Bronchial epithelial cell (primary cell): ENCODE results near the gene PLSCR5. TPM values are rescaled to one million over a fixed set of nuclear protein-coding genes. Genes with fewer than 3 reads are reported as not detected.

Source experiments
- DNase-seq: peaks from one replicate; pipeline ENCODE4 v3.0.0-alpha.2; 2010; ENCODE audit warnings: low read depth
- FAIRE-seq: peaks from 2 replicates; lab custom pipeline; 2011; peaks lifted over from hg19 to GRCh38; lab: Jason Lieb, UNC
- H3K27me3 ChIP-seq: 2 replicates; pipeline ENCODE4 v1.5.1; 2011; ENCODE audit warnings: low read length; ENCODE audit not compliant: control insufficient read depth, insufficient read depth
- H3K36me3 ChIP-seq: 2 replicates; pipeline ENCODE4 v1.5.1; 2011; ENCODE audit warnings: low read length; ENCODE audit not compliant: control insufficient read depth, insufficient read depth
- H3K4me3 ChIP-seq: 2 replicates; pipeline ENCODE4 v1.5.1; 2011; ENCODE audit warnings: mild to moderate bottlenecking, low read depth, low read length, control low read depth
- total RNA-seq: library from RNA; depleted of rRNA; stranded (reverse); fragments of >200 nt; gene quantifications from 2 replicates; pipeline ENCODE4 v1.2.1, GENCODE V29; 2014
- TF ChIP-seq, protein P1 (sequence below): IDR thresholded peaks from 2 replicates; pipeline ENCODE4 v1.5.1; 2011; ENCODE audit warnings: mild to moderate bottlenecking, moderate library complexity, low read length, control low read depth, inconsistent platforms; ENCODE audit not compliant: insufficient read depth, severe bottlenecking

The PLSCR5 gene
- total RNA-seq, 1 donor from 2014 or later = not detected

DNA sequence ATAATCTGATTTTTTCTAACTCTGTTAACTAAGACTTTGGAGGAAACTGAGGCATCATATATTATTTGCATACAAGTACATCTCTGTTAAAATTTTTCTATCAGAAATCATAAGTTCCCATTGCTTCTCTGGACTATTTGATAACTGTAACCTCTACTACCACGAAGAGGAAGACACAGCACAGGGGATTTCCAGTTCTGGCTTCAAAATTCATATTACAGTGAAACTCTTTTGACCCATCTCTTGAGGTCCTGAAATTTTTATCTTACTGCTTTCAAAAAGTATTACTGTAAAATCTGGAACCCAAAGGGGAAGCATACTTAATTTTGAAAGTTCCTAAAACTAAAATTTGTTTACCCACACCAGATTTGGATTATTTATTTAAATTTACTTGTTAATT lies 64.9 kb downstream of the PLSCR5 start:
- Histone ChIP-seq H3K4me3 (no peak overlapping the region), H3K36me3 (no peaks in the 10 kb centered on the region), H3K27me3 (no peaks in the 10 kb centered on the region)
- TF ChIP-seq, protein P1, sequence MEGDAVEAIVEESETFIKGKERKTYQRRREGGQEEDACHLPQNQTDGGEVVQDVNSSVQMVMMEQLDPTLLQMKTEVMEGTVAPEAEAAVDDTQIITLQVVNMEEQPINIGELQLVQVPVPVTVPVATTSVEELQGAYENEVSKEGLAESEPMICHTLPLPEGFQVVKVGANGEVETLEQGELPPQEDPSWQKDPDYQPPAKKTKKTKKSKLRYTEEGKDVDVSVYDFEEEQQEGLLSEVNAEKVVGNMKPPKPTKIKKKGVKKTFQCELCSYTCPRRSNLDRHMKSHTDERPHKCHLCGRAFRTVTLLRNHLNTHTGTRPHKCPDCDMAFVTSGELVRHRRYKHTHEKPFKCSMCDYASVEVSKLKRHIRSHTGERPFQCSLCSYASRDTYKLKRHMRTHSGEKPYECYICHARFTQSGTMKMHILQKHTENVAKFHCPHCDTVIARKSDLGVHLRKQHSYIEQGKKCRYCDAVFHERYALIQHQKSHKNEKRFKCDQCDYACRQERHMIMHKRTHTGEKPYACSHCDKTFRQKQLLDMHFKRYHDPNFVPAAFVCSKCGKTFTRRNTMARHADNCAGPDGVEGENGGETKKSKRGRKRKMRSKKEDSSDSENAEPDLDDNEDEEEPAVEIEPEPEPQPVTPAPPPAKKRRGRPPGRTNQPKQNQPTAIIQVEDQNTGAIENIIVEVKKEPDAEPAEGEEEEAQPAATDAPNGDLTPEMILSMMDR = no peak
- FAIRE-seq (no peak), DNase-seq (no peak)

DNA sequence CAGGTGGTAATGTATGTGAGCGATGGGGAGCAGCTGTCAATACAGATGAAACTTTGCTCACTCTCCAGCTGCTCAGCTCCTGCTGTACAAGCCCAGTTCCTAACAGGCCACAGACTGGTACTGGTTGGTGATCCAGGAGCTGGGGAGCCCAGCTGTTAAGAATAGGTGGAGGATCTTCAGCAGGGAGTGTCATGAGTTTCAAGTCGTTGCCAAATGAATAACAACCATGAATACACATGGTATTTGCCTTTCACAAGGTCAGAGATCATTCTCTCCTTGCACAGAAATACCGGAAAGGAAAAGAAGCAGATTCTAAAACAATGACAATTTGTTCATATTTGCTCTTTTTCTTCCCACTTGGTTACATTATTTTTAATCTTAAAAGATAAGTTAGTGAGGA lies 65.8 kb downstream of the PLSCR5 start:
- DNase-seq = no peak
- no peak for FAIRE-seq
- H3K27me3 ChIP-seq = no peaks in the 10 kb centered on the region
- H3K36me3 ChIP-seq = no peaks in the 10 kb centered on the region
- no peak overlapping the region for H3K4me3 ChIP-seq
- TF ChIP-seq, protein P1 = no peak

DNA sequence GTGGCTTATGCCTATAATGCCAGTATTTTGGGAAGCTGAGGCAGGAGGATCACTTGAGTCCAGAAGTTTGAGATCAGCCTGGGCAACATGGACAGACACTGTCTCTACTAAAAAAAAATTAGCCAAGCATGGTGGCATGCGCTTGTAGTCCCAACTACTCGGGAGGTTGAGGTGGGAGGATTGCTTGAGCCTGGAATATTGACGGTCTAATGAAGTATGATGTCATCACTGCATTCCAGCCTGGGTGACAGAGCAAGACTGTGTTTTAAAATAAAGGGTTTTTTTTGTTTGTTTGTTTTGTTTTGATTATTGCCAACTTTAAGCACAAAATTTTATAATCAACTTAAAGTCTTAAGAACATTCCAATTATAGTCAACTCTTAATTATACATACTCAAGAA lies 67.5 kb downstream of the PLSCR5 start:
- TF ChIP-seq, protein P1 = no peak
- FAIRE-seq = no peak
- H3K36me3 ChIP-seq = no peaks in the 10 kb centered on the region

DNA sequence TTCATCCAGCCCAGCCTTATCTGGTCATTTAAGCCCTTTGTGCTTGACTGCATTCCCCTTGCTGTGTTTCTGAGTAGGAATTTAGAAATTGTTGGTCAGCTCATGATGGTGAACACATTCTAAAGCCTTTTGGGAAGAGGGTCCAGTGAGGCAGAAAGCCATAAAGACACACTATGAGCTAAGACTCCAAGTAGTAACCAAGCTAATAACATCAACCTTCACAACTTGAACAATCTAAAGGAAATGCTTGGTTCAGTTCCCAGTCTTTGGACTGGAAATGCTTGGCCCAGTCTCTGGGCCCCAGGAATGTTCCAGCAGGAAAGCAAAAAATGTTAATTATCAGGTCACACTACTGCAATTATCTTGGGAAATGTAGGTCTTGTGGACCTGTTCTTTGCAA lies 68.5 kb downstream of the PLSCR5 start:
- no peaks in the 10 kb centered on the region for H3K36me3 ChIP-seq
- no peak for FAIRE-seq

More for the DNA sequence above, 67.5 kb downstream of the PLSCR5 start:
- no peak overlapping the region for H3K4me3 ChIP-seq
- DNase-seq = no peak
- no peaks in the 10 kb centered on the region for H3K27me3 ChIP-seq

More for the DNA sequence above, 68.5 kb downstream of the PLSCR5 start:
- TF ChIP-seq, protein P1 = no peak
- Histone ChIP-seq H3K27me3 (no peaks in the 10 kb centered on the region), H3K4me3 (no peak overlapping the region)
- DNase-seq = no peak

Other genes starting within 250 kb of the PLSCR5 start
- gene PLSCR2, start 135.8 kb downstream of the PLSCR5 start, total RNA-seq = 0.26 TPM in 1 of 2 replicates, not detected in the other
- gene PLSCR1, start 60.7 kb downstream of the PLSCR5 start, total RNA-seq = 23.8 and 32.1 TPM in 2 replicates